Fibroblast of gingiva (primary cell): ENCODE results near the gene RHOBTB3.
"Not testable (repeated sequence)": the region's sequence is repeated elsewhere in the genome, so short reads cannot be mapped to it uniquely, and the experiment has no call there.

Experiments used
- DNase-seq: peaks from one replicate; pipeline ENCODE4 v3.0.0-alpha.2; 2011; ENCODE audit warnings: low read depth

RHOBTB3 gene, protein sequence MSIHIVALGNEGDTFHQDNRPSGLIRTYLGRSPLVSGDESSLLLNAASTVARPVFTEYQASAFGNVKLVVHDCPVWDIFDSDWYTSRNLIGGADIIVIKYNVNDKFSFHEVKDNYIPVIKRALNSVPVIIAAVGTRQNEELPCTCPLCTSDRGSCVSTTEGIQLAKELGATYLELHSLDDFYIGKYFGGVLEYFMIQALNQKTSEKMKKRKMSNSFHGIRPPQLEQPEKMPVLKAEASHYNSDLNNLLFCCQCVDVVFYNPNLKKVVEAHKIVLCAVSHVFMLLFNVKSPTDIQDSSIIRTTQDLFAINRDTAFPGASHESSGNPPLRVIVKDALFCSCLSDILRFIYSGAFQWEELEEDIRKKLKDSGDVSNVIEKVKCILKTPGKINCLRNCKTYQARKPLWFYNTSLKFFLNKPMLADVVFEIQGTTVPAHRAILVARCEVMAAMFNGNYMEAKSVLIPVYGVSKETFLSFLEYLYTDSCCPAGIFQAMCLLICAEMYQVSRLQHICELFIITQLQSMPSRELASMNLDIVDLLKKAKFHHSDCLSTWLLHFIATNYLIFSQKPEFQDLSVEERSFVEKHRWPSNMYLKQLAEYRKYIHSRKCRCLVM

DNA sequence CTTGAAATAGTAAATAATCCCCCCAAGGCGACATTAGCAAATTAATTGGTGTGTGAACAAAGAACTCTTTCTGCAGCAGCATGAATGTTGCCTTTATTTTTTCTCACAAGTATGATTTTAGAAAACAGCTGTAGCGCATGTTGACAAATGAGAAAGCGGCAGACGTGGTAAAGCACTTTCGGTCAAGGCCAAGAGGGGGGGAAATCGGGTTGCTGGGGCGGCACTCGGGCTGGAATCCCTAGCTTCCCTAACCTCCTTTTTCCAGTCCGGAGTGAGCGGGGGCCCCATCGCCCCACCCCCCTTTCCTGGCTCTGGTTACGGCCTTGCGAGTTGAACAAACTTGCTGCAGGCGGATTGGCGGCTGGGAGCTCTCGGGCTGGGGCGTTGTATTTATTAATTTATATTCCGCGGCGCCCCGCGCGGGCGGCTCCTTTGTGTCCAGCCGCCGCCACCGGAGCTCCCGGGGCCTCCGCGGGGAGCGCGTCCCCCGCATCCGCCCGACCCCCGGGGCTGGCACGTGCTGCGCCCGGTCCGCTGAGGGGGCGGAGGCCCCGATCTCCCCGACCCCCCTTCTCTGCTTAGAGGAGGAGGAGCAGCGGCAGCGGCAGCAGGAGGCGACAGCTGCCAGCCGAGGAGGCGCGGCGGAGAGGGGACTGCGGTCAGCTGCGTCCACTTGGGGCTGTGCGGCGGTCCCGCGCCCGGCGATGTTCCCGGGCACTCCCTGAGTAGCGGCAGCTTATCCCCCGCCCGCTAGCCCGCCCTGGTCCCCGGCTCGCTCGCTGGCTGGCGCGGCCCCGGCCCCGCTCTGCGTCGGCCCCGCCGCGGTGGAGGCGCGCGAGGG is at the start of gene RHOBTB3:
TSS of gene RHOBTB3 (plus strand) at position 607 of the 841 bp plus-strand sequence. CDS start 347 bp downstream, outside the sequence.
- DNase-seq = peak; percentile 95

DNA sequence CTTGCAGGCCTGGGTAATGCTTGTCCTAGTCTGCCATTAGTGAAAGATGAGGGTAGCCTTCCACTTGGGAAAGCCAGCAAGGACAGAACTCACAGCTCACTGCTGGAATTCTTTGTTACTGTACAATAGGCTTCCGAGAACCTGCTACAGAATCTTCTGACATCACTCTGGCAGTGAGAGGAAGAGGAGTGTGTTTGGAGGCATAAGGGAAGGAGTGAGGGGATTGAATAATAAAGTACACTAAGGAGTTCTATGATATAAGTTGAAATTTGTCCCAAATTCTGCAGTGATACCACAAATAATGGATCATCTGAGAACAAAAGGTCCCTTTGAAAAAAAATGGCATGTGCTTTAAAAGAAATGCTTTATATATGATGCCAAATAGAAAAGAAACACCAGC is 48.2 kb upstream of the RHOBTB3 start, which contains the start of gene SPATA9:
TSS of gene SPATA9 (minus strand) at position 101 of the 400 bp plus-strand sequence. CDS start 137 bp downstream, outside the sequence.
- no peak for DNase-seq

DNA sequence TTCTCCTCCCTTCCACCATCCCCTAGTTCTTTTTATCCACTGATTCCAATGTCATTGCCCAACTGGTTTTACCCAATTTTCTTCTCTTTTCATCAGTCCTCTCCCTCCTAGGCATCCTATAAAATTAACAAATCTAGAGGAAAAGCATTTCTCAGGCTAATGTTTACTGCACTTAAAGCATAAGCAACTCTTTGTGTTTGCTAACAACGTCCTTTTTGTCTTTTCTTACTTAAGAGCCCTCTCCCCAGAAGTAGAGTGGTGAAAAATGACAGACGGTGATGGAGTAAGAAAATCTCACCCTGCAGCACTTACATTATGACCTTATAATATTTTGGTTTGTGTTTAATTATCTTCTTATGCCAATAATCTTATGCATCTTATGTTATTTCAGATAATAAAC is 46.8 kb upstream of the RHOBTB3 start:
- DNase-seq = no peak

DNA sequence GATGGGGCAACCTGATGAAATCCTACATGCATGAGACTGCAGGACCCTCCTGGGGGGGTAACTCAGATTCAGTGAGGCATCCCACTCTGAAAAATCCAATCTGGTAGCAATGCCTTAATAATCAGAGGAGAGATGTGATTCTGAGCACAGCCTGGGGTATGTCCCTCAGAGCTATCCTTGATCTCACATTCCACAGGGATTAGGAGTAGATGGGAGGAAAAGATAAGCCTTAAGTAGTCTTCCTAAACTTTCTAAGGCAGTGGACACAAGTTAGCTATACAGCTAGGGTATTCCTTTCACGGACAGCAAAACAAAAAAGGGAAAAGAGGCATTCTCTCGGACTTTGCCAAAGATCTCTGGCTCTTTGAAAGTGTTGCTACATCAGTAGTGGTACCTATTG is 44.5 kb upstream of the RHOBTB3 start:
- no peak for DNase-seq

DNA sequence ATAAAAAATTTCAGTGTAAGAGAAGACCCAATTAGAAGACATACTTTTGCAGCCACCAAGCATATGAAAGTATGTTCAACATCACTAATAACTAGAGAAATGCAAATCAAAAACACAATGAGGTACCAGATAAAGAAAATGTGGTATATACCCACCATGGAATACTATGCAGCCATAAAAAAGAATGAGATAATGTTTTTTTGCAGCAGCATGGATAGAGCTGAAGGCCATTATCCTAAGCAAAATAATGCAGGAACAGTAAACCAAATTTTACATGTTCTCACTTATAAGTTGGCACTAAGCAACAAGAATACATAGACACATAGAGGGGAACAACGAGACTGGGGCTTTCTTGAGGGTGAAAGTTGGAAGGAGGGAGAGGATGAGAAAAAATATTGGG is 41.5 kb upstream of the RHOBTB3 start:
- no peak for DNase-seq

DNA sequence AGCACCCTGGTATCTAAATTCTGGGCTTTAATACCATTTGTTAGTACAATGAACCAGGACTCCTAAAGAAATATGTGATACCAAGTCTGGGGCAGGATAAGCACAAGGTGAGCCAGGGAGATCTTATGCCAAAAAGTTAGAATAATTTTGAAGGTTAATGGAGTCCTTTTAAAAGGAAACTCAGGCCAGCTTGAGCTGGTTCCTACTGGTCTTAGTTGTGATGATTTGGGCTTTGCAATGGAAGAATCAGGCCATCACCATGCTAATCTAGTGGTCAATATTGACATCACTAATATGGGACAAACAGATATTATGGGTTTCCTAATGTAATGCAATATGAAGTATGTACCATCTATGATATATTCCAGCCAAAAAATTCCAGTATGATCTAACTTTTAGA is 40.8 kb upstream of the RHOBTB3 start:
- no peak for DNase-seq

DNA sequence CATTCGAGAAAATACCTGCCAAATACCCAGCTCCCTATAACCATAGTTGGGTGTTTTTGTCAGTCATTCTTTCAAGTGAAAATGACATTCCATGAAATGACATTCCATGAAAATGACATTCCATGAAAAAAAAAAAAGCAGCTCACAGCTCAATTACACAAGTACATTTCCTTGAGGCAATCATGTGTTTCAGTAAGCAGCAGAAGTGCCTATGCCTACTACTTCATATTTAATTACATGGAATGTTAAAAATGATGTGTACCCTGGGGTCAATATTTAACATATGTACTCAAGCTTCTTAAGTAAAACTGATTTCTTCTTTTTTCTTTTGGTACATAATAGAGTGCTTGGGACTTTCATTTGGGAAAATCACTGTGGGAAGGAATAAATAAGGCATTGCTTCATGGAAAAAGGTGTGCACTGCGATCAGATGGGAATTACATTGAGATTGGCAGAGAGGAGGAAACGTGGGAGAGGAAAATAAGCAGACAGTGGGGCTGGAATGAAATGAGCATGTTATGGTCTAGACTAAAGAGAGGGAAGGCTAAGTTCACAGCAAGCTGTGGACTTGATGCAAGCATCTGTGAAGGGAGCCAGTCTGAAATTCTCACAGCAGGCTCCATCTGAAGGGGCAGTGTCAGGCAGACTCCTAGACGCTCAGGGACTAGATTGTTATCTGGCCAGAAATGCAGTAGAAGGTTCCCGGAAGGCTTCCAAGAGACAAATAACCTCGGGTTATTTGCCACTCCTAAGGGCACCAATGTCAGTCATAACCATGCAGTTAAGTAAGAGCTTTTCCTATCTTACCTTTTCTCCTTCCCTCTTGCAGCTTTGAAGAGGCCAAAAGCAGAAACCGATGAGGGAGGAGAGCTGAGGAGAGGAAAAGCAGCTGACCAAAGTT is 33.1 kb upstream of the RHOBTB3 start:
- peak; percentile 14 for DNase-seq

DNA sequence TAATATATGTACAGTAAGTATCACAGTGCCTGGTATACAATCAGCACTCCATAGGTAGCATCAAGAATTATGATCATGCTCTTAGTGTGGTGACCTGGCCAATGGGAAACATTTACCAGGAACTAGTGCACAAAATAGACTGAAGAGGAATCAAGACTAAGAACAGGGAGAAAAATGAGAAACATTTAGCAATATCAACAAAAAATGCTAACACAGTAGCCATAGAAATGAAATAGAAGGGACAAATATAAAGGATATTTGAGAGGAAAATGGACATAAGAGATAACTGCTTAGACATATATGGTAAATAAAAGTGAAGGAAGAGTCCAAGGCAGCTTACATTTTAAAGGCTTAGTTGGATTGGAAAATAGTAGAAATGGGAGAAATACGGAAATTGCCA is 31.8 kb upstream of the RHOBTB3 start:
- DNase-seq = no peak

DNA sequence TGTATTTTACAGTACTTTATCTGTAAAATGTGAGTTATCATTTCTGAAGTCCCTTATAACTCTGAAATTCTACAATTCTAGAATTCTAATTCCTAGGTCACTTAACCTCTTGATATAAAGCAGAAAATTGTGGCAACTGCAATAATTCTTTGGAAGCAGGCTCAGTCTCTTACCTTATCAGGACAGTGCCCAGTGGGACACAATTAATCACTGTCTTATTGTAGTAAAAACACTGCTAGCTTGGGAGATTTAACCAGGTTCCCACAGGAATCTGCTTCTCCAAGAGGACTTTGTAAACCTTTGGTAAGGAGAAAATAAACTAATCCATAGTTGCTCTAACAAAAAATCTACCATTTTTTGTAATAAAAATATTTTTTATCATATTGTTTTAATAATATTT is 30.1 kb upstream of the RHOBTB3 start:
- no peak for DNase-seq

DNA sequence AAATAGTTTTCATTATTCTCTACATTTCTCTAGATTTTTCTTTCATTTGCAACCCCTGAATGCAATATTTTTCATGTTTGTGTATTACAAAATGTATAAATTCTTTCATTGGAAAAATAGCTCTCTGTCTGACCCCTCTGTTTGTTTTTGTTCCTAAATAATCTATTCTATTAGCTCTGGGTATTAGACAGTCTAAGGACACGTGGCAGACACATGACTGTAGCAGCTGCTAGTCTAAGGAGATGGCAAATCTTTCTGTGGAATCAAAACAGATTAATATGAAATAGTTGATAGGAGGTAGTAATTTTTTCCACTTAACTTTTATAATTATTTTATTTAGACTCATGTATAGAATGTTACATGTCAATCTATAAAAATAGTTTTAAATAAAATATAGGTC is 27.0 kb upstream of the RHOBTB3 start:
- DNase-seq = peak; percentile 20

DNA sequence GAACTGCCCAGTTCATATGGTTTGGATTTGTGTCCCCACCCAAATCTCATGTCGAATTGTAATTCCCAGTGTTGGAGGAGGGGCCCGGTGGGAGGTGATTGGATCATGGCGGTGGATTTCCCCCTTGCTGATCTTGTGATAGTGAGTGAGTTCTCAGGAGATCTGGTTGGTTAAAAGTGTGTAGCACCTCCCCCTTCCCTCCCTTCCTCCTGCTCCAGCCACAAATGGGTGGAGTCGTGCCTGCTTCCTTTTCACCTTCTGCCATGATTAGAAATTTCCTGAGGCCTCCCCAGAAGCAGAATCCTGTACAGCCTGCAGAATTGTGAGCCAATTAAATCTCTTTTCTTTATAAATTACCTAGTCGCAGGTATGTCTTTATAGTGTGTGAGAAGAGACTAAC is 24.9 kb upstream of the RHOBTB3 start:
- not testable (repeated sequence) for DNase-seq

DNA sequence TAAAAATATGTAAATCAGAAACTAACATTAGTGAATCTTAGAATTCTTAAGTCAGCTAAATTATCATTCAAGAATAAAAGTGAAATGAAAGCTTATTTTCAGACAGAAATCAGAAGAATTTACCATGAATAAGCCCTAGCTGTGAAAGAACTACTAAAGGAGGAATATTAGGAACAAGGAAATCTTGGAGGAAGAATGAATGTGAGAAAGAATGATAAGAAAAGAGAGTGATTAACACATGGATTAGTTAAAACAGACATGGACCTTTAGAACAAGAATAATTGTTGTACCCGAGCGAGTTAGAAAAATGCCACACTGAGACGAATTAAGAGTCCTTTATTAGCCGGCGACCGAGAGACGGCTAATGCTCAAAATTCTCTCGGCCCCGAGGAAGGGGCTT is 24.1 kb upstream of the RHOBTB3 start:
- DNase-seq = no peak

DNA sequence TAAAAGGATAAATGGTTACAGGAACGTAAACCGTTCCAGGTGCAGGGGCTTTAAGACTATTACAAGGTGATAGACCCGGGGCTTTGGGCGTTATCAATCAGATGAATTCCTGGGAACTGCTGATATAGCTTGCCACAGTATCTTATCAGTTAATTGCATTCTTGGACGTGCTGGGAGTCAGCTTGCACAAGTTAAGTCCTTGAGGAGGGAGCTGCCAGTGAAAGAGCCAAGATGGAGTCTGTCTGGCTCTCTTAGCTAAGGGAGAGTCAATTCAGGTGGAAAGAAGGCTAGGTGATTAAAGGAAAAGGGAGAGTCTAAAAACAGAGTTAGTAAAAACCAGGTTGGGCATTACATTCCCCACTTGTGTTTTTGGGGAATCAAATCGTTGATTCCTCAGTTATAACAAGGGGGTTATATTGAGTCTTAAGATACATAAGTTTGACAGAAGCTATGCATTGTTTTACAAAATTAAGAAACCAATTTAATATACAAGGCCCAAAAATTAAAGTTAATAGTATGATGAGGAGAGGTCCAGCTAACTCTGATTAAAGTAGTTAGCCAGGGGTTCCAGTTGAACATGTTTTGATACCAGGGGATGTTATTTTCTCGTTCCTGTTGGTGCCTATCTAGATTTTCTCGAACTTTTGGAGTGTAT is 23.5 kb upstream of the RHOBTB3 start:
- DNase-seq = not testable (repeated sequence)

DNA sequence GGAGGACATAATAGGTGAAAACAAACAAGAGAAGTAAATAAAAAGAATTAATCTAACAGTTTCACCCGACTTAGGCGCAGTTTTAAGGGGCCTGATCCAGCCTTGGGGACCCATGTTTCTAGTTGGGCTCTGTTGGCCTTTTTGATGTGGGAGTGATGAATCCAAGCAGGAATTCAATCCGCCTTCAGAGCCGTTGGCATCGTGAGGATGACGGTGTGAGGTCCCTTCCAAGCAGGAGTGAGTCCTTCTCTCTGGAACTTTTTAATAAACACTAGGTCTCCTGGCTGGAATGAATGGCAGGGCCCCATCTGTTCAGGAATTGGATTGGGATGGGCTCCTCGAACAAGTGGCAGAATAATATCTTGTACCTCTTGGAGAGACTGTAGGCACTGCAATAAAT is 22.3 kb upstream of the RHOBTB3 start:
- DNase-seq = no peak

DNA sequence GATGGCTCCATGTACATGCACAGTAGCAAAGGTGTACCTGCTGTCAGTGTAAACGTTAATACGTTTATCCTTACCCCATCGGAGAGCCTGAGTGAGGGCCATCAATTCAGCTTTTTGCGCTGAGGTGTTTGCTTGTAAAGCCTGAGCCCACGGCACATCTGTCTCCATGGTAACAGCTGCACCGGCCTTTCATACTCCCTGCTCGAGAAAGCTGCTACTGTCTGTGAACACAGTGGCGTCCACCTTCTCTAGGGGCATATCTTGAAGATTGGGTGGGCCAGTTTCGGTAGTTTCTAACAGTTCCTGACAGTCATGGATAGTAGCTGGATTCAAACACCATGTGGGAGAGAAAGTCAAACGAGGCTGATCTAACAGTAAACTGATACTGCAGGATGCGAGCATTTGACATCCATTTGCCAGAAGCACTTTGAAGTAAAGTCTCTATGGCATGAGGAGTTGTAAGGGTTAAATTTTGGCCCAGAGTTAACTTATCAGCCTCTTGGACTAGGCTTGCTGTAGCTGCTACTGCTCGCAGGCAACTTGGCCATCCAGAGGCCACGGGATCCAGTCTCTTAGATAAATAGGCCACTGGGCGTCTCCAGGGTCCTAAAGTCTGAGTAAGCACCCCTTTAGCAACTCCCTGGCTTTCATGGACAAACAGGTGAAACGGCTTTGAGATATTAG is 21.0 kb upstream of the RHOBTB3 start:
- DNase-seq = no peak

DNA sequence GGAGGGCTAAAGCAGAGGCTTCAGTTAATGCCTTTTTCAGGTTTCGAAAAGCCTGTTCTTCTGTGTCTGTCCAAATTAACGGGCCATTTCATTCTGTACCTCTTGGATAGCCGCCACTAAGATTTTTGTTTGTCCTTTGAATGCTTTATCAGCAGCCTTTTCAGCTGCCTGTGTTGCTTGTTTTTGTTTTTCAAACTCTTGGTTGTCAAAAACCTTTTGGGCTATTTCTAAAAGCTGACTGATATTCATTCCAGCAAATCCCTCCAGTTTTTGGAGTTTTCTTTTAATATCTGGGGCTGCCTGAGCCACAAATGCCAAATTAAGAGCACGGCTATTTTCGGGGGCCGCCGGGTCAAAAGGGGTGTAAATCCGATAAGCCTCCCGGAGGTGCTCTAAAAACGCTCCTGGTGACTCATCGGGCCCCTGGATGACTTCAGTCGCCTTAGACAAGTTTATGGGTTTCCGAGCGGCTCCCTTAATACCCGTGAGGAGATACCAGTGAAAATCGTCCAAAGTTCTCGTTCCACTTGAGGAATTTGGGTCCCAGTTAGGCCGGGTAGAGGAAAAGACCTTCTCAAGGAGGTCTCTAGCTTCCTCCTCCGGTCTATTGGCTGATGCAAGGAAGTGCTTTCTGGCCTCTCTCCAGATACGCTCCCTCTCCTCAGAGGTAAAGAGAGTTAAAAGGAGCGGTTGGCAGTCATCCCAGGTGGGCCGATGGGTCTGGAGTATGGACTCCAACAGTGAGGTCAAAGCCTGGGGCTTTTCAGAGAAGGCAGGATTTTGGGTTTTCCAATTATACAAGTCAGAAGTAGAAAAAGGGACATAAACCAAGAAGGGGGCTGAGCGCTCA is 20.3 kb upstream of the RHOBTB3 start:
- DNase-seq = not testable (repeated sequence)

DNA sequence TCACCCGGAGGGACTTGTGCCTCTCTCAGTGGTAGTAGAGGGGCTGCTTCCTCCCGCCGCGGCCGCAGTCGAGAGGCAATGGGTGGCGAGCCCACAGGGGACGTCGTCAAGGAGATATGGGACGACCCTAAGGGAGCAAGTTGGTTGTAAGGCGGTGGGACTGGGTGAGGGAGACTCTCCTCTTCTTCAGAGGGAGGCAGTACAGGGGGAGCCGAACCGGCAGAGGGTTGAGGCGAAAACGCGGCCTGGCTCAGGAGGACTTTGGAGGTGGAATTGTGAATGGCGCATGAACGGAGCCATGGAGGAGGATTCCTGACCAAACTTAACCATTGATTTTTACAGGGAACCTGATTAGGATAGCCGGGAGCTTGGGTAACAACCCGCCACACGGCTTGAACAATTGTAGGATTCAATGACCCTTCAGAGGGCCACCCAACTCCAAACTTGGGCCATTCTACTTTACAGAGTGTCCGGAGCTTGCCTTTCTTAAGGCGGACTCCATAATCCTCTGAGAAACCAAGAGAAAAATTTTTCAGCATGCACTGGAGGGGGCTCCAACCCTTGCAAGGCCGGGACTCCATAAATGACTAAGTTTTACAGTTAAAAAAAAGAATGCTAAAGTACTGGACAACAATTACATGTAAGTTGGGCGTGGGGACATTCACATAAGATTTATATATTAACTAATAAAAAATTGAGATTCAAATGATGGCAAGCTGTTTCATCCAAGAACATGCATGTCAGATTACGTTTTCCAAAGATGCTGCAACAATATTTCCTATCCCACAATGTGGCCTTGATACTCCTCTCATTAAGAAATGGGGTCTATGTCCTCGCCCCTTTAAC is 19.4 kb upstream of the RHOBTB3 start:
- no peak for DNase-seq

DNA sequence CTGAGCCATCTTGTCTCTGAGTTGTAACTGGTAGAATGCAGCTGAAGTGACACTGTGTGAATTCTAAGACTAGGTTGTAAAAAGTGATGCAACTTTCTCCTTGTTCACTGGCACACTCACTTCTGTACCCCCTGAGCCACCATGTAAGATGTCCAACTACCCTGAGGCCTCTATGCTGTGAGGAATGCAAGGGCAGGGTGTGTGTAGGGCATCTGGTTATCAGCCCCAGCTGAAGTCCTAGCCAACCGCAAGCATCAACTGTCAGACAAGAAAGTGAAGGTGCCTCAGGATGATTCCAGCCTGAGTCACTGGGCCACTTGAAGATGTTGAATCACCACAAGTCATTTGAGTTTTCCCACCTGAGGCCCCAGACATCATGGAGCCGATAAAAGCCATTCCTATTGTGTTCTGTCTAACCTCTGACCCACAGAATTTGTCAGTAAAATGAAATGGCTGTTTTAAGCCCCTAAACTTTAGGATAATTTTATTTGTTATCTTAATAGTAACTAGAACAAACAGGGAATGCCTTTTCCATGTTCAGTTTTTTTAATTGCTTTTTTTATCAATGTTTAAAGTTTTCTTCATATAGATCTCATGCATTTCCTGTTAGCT is 18.7 kb upstream of the RHOBTB3 start:
- DNase-seq = no peak
